ENCODE data around the gene APCDD1L.

- TF ChIP-seq CTCF (IDR thresholded peaks at IDR 0.05; ENCODE audit: poor library complexity) (no peak), EZH2phosphoT487 (IDR thresholded peaks at IDR 0.05; ENCODE audit: low read depth, severe bottlenecking, unreplicated experiment) (no peak), EZH2 (IDR thresholded peaks at IDR 0.05; ENCODE audit: borderline replicate concordance) (no peak)
These were observed 68.3 kb downstream of the APCDD1L start for GRCh38 chr20:58446960-58447265.
